GM13976 (cell line): ENCODE measurements around the gene MYPOP.

Experiments
- DNase-seq: peaks from one replicate; pipeline ENCODE4 v3.0.0; 2012; ENCODE audit warnings: low spot score
- in situ Hi-C: fragments of 300-500 bp; cut with MboI; formaldehyde crosslinking; loops from one replicate; pipeline ENCODE4 v1.12.0; 2022; ENCODE audit warnings: low sequenced_read_pairs, mixed read lengths, inconsistent platforms; ENCODE audit not compliant: unreplicated experiment
- TF ChIP-seq, protein P1 (sequence below): IDR thresholded peaks from 2 replicates; pipeline ENCODE4 v1.5.1; 2012; ENCODE audit warnings: borderline replicate concordance, mild to moderate bottlenecking; ENCODE audit not compliant: insufficient read depth; ENCODE audit errors: extremely low read depth, missing control alignments, control extremely low read depth

Gene MYPOP

DNA sequence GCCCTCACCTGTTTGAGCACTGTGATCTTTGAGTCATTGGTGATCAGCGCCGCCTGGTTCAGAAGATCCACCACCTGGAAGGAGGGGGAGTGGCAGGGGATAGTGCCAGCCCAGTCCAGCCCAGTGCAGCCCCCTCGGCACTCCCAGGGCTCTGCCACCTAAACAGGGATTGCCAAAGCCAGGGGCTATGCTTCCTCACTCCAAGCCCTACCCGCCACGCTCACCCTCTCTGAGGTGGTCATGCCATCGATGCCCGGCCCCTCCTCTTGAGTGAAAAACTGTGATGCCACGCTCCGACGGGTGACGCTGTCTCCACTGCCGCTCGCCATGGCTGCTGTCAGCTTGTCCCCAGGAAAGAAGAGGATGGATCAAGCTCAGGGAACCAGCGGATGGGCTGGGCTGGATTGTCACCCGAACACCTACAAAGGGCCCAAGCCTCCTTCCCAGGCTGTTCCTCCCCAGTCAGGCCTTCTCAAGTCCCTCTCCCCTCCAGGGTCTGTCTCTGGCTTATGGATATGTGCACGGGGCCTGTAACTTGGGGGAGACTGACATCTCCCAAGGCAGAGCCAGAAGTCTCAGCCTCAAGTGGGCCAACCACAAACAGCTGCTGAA lies 48.1 kb downstream of the MYPOP start:
- TF ChIP-seq, protein P1, sequence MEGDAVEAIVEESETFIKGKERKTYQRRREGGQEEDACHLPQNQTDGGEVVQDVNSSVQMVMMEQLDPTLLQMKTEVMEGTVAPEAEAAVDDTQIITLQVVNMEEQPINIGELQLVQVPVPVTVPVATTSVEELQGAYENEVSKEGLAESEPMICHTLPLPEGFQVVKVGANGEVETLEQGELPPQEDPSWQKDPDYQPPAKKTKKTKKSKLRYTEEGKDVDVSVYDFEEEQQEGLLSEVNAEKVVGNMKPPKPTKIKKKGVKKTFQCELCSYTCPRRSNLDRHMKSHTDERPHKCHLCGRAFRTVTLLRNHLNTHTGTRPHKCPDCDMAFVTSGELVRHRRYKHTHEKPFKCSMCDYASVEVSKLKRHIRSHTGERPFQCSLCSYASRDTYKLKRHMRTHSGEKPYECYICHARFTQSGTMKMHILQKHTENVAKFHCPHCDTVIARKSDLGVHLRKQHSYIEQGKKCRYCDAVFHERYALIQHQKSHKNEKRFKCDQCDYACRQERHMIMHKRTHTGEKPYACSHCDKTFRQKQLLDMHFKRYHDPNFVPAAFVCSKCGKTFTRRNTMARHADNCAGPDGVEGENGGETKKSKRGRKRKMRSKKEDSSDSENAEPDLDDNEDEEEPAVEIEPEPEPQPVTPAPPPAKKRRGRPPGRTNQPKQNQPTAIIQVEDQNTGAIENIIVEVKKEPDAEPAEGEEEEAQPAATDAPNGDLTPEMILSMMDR = no peak
- no peak for DNase-seq
- in situ Hi-C loops = no loop called here

DNA sequence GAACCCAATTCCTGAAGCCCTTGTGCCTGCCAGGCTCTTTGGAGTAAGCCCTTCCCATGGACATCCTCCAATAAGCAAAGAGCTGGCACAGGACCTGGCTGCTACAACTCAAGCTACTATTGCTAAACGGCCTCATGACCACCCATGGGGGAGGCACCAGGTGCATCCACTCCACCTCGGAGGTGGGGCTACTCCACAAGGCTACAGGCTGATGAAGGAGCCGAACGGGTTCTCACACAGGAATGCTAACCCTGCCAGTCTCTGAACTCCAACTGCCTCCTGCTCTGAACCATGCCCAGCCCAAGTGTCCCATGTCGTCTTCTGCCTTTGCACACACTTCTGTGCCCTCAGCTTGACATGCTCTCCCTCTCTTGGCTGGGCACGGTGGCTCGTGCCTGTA lies 49.4 kb downstream of the MYPOP start:
- in situ Hi-C loops = no loop called here
- no peak for DNase-seq
- TF ChIP-seq, protein P1 = no peak

DNA sequence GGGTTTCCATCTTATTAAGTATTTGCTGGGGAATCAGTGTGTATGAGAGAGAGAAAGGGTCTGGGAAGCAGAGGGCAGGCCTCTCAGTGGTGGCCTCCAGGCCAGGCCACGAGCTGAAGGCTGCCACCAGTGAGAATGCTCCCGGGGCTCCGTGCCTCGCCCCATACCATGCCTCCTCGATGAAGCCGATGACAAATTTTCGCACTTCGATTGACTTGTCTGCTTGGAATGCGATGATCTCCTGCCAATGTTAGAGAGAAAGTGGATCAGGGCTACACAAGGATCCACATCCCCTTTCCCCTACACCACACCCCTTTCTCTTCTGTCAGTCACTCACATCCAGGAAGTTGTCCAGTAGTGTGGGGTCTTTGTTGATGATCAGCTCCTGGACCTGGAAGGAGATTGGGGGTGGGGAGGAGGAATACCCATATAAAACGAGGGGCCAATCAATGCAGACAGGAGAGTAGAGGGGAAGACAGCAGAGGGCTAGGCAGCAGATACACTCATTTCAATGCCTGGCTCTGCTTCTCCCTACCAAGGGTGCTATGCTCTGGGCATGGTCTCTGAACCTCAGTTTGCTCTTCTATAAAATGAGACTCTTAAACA lies 50.2 kb downstream of the MYPOP start:
- in situ Hi-C loops = no loop called here
- TF ChIP-seq, protein P1 = no peak
- no peak for DNase-seq

DNA sequence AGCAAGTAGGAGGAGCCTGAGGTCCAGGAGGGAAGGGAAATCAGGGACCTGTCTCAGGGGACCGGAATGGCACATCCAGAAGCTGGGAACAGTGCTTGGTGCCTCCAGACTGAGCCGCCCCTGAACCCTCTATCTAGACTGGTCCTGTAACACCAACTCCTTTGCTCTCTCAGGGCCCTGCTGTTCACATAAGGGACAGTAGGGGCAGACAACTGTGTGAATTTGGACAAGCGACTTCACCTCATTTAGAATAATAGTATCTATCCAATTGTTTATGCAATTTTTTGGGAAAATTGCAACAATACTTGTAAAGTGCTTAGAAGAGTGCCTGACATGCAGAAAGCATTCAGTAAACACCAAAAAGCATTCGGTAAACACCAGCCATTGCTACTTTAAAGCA lies 53.5 kb downstream of the MYPOP start:
- in situ Hi-C loops = no loop called here
- TF ChIP-seq, protein P1 = no peak
- DNase-seq = no peak

DNA sequence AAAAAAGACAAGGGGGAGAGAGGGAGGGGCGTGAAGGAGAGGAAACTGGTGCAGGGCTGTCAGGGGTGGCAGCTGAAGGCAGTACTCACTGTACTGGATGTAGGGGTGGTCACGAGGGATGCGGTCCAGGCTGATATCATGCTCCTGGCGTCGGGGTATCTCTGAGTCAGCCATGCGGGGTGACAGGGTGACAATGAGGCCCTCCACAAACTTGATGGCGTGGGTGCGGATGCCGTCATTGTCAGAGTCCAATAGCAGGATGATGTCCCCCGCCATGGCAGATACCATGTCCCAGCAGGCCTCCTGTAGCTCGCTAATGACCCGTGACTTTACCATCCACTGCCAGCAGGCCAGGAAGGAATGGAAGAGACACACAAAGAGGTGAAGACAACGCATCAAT lies 54.8 kb downstream of the MYPOP start:
- TF ChIP-seq, protein P1 = no peak

DNA sequence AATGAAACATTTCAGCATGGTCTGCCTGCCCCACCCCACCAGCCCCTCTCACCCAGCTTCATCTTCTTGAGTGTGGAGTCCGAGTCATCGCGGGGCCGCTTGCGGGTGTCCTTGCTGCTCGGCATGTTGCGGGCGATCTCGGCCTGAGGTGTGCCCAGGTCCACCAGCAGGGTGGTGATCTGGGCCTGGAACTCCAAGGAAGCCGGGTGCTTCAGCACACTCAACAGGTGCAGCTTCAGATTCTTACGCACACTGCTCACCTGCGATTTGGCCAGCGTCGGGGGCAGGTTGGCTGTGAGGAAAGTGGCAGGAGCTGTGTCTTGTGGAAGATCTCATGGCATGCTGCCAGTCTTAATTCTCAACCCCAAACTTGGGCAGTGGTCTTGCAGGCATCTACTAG lies 60.2 kb downstream of the MYPOP start:
- DNase-seq = no peak
- TF ChIP-seq, protein P1 = no peak
- in situ Hi-C loops = no loop called here

More for the DNA sequence above, 54.8 kb downstream of the MYPOP start:
- in situ Hi-C loops = no loop called here
- no peak for DNase-seq
